H54 (cell line): ENCODE data around the gene FUNDC2.

Experiments
- DNase-seq: peaks from one replicate; pipeline ENCODE4 v3.0.0; 2011; ENCODE audit warnings: low spot score, mixed read lengths; ENCODE audit not compliant: insufficient read length
- FAIRE-seq: peaks from 3 replicates; lab custom pipeline; 2011; peaks lifted over from hg19 to GRCh38; lab: Jason Lieb, UNC
- POLR2A ChIP-seq: IDR thresholded peaks from 2 replicates; pipeline ENCODE4 v1.6.1; 2011; ENCODE audit warnings: low read depth, mild to moderate bottlenecking, low read length

The FUNDC2 gene

GRCh38 chrX:155046129-155046810 lies 19.6 kb downstream of the FUNDC2 start:
- FAIRE-seq (no peak), DNase-seq (no peak)
- no peak for TF ChIP-seq POLR2A

- FAIRE-seq (no peak), DNase-seq (no peak)
- no peak for TF ChIP-seq POLR2A
Measured at GRCh38 chrX:155046811-155047528, 20.3 kb downstream of the FUNDC2 start.

- FAIRE-seq (no peak), DNase-seq (no peak)
- TF ChIP-seq POLR2A = no peak
Measured at GRCh38 chrX:155048977-155049619, 22.5 kb downstream of the FUNDC2 start.

DNA sequence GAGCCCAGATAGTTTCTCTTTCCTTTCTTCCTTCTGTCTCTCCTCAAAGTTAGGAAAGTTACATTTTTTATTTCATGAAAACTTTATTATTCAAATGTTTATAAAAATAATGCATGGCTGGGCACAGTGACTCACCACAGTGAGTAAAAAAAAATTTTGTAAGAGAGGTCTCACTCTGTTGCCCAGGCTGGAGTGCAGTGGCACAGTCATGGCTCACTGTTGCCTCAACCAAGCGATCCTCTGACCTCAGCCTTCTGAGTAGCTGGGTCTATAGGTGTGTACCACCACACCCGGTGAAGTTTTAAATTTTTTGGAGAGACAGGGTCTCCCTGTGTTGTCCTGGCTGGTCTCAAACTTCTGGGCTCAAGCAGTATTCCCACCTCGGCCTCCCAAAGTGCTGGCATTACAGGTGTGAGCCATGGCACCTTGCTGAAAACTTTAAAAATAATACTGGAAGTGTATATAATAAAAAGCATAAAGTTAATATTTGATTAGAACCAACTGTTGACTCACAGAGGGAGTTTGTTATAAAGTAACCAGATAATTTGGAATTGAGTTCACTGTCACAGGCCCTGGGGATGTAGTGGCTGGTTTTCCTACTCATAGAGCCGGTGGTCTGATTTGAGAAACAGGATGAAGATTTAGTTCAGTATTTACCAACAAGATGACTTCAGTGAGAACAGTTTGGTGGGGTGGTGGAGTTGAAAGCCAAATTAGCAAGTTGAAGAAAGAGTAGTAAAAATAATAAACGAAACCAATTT lies 26.3 kb downstream of the FUNDC2 start:
- FAIRE-seq (no peak), DNase-seq (no peak)
- no peak for TF ChIP-seq POLR2A

DNA sequence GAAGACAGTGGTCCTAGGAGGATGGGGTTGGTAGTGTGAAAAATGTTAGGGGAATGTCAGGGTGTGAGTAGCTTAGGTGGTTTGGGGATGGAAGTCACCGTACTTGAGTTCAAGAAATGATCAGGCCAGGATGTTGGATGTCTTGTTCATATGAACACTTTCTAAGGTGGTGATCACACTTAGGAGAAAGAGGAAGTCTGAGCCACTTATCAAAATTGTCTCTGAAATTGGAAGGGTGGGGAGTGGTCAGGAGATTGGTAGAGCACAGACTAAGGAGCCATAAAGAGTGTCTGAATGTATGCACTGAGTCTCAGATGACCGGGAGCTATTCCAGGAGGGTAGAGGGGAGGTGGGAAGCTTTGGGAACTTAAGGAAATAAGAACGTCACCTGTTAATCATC lies 27.0 kb downstream of the FUNDC2 start:
- no peak for TF ChIP-seq POLR2A
- no peak for FAIRE-seq
- no peak for DNase-seq

DNA sequence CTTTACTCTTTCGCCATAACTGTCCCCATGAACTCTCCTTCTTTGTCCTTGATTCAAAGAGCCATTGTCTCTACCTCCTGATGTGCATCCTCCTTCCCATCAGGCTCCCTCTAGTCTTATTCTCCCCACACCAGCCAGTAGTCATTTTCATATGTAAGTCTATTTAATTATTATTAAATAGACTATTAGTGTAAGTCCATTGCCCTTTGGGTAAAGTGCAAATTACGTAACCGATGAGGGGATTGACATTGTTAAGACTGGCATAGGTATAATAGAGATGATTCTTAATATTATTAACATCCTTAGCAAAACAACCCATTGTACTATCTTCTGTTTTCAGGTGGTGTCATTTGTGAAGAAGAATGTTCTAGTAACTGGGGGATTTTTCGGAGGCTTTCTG lies 27.6 kb downstream of the FUNDC2 start:
- no peak for FAIRE-seq
- no peak for TF ChIP-seq POLR2A
- no peak for DNase-seq

DNA sequence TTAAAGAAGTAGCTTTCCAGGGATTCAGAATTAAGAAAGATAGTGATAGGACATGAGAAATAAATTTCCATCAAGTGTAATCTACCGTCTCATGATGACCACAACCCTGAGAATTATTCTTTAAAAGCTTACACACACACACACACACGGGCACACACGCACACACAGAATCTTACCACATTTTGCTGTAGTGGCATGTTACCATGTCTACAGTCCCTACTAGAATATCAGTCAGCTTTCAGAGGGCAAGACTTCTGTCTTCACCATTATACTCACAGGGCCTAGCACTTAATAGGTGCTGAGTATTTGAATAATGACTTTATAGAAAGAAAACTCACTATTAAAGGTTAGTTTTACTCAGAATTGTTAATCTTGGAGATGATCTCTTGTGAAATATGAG lies 28.9 kb downstream of the FUNDC2 start:
- no peak for TF ChIP-seq POLR2A
- FAIRE-seq (no peak), DNase-seq (no peak)

- DNase-seq (no peak), FAIRE-seq (no peak)
- no peak for TF ChIP-seq POLR2A
Measured at GRCh38 chrX:155056471-155056870, 29.8 kb downstream of the FUNDC2 start.

DNA sequence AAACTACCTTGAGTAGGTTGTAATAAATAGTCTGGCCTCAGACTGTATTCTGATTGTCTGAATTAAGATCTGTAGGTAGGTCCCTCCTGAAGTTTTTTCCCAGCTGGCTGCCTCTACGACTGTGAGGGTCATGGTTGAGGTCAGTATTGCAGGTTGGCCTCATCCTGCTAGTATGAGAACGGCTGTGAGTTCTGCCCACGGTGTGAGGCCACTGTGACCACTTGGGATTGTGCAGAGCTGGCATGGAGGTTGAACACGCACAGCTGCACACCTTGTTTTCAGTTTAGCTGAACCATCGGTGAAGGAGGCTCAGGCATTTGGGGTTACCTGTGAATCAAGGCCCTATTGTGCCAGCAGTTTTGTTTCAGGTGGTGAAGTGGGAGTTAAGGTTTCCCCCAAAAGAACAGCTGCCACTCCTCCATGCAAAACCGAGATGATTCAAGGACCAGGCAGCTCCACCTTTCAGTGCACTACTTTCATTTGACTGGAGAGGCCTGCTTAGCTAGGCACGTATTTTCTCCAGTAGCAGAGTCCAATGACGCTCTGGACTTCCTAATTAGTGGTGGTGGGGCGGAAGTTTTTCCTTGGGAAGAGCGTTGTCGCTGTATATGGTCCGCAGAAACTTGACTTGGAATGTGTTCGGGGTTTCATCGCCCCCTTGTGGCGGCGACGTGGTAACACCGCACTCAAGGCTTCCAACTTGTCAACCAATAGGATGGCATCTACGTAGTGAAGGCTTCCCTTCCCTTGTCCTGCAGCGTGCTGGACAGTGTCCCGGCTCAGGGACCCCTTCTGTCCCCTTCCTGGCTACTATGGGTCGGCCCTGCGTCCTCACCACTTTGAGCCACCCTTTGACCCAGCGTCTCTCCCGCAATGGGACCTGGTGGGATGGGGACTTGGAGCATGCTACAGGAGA lies 30.5 kb downstream of the FUNDC2 start:
- no peak for TF ChIP-seq POLR2A
- DNase-seq (no peak), FAIRE-seq (peak; percentile 89)

DNA sequence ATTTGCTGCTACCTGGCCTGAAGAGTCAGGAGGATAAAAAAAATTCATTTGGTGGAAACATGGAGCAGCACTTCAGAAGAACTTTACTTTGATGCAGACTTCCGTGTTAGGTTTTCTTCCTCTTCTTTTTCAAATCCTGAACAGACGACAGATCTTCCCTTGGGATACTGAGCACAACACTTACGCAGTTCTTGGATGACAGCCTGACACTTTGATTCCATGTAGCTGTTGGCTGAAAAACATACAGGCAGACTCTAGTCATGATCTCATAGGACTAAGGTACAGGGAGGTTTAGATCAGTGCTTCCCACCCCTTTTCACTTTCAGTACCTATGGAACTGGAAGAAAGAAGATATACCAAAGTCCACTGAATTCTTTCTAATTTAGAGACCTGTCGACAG lies 35.1 kb downstream of the FUNDC2 start:
- FAIRE-seq = no peak
- no peak for TF ChIP-seq POLR2A
- DNase-seq = no peak

- FAIRE-seq (peak; percentile 69), DNase-seq (peak; percentile 30)
- TF ChIP-seq POLR2A = no peak
Measured at GRCh38 chrX:155065035-155065734, 38.5 kb downstream of the FUNDC2 start.

GRCh38 chrX:155068165-155068564 lies 41.5 kb downstream of the FUNDC2 start:
- FAIRE-seq = peak; percentile 99
- DNase-seq = peak; percentile 63
- no peak for TF ChIP-seq POLR2A
